DMS53 (cell line): ENCODE results near the gene ARMC12.
"Not testable (repeated sequence)": the region's sequence is repeated elsewhere in the genome, so short reads cannot be mapped to it uniquely, and the experiment has no call there.

Experiments
- DNase-seq: peaks from one replicate; lab custom pipeline; 2025; lab: John Stamatoyannopoulos, UW

Gene ARMC12

GRCh38 chr6:35736982-35737412 is at the start of gene ARMC12:
Gene ARMC12, plus strand, starts transcription at chr6:35737032. Its CDS starts 77 bp downstream, at chr6:35737109.
- DNase-seq, result no peak

- DNase-seq, result peak; percentile 77
These were observed 48.9 kb upstream of the ARMC12 start for GRCh38 chr6:35687658-35688604.

GRCh38 chr6:35688605-35689322 is 48.1 kb upstream of the ARMC12 start, which contains the start of gene FKBP5:
Gene FKBP5, minus strand, starts transcription at chr6:35688915. Its CDS starts 46,091 bp downstream, at chr6:35642824.
- DNase-seq, result peak; percentile 94

GRCh38 chr6:35690006-35690405 is 46.8 kb upstream of the ARMC12 start:
- not testable (repeated sequence) for DNase-seq

- no peak for DNase-seq
These were observed 46.3 kb upstream of the ARMC12 start for GRCh38 chr6:35690484-35690883.

GRCh38 chr6:35691027-35691824 is 45.6 kb upstream of the ARMC12 start:
- DNase-seq, result no peak

- DNase-seq, result peak; percentile 33
These were observed 42.4 kb upstream of the ARMC12 start for GRCh38 chr6:35694462-35694861.

GRCh38 chr6:35698430-35698829 is 38.4 kb upstream of the ARMC12 start:
- not testable (repeated sequence) for DNase-seq

GRCh38 chr6:35698858-35699257 is 38.0 kb upstream of the ARMC12 start:
- DNase-seq, result no peak

GRCh38 chr6:35703554-35703953 is 33.3 kb upstream of the ARMC12 start:
- DNase-seq, result no peak

- DNase-seq, result no peak
These were observed 30.4 kb upstream of the ARMC12 start for GRCh38 chr6:35706468-35706867.

- DNase-seq, result no peak
These were observed 29.0 kb upstream of the ARMC12 start for GRCh38 chr6:35707714-35708407.

GRCh38 chr6:35708585-35708984 is 28.2 kb upstream of the ARMC12 start:
- DNase-seq, result no peak

GRCh38 chr6:35710241-35710847 is 26.5 kb upstream of the ARMC12 start:
- no peak for DNase-seq

GRCh38 chr6:35711731-35712130 is 25.1 kb upstream of the ARMC12 start:
- DNase-seq, result no peak

GRCh38 chr6:35713006-35713767 is 23.6 kb upstream of the ARMC12 start:
- DNase-seq, result no peak

- no peak for DNase-seq
These were observed 20.0 kb upstream of the ARMC12 start for GRCh38 chr6:35716798-35717197.

GRCh38 chr6:35717449-35718374 is 19.1 kb upstream of the ARMC12 start:
- no peak for DNase-seq

GRCh38 chr6:35718375-35718736 is 18.5 kb upstream of the ARMC12 start:
- DNase-seq, result no peak
